Retinal pigment epithelial cell (primary cell): Measurements from ENCODE around the gene EXOC4.

ENCODE experiments used
- DNase-seq: peaks from one replicate; pipeline ENCODE4 v3.0.0-alpha.2; 2010; ENCODE audit warnings: low read depth
- H3K4me3 ChIP-seq: 2 replicates; pipeline ENCODE4 v1.5.1; 2011; ENCODE audit warnings: mild to moderate bottlenecking, low read length, control low read depth, moderate library complexity
- CTCF ChIP-seq: conservative IDR thresholded peaks from 2 replicates; pipeline ENCODE4 v1.5.1; 2011; ENCODE audit warnings: low read depth, low read length, control low read depth, inconsistent platforms

The EXOC4 gene

DNA sequence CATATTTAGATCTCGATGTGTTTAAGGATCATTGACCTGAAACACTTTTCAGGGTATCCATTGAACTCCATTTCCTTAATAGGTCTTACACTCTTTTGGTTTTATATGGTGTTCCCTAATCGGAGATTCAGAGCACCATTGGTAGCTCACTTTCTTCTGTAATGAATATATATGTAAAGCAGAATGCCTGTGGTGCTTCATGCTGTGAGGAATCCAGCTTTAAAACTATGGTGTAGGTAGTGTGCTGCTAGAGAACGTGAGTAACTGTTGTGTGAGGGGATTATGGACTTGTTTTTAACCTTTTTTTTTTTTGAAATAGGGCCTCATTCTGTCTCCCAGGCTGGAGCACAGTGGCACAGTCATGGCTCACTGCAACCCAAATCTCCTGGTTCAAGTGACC is 497.4 kb downstream of the EXOC4 start:
- TF ChIP-seq CTCF, result no peak
- no peak overlapping the region for H3K4me3 ChIP-seq
- no peak for DNase-seq

- no peak for DNase-seq
- no peak overlapping the region for H3K4me3 ChIP-seq
- no peak for TF ChIP-seq CTCF
Observed at GRCh38 chr7:133751079-133751478, 498.2 kb downstream of the EXOC4 start.

DNA sequence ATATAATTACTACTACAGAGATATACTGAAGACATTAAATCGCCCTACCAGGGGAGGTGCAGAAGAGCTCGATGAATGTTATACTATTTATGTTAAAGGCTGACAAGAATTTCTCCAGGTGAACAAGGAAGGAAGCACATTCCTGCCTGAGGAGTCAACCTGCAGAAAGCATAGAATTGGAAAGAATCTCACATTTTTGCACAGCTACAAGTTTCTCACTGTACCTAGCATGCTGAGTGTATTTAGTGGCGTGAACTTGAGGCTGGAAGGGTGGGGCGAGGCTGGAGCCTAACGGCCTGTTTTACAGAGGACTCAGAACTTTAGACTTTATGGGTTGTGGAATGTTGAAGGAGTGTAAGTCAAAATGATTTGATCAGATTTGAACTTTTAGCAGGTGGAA is 500.6 kb downstream of the EXOC4 start:
- H3K4me3 ChIP-seq, result no peak overlapping the region
- no peak for TF ChIP-seq CTCF
- no peak for DNase-seq

- H3K4me3 ChIP-seq, result no peak overlapping the region
- DNase-seq, result no peak
- TF ChIP-seq CTCF, result no peak
Observed at GRCh38 chr7:133754708-133755107, 501.8 kb downstream of the EXOC4 start.

DNA sequence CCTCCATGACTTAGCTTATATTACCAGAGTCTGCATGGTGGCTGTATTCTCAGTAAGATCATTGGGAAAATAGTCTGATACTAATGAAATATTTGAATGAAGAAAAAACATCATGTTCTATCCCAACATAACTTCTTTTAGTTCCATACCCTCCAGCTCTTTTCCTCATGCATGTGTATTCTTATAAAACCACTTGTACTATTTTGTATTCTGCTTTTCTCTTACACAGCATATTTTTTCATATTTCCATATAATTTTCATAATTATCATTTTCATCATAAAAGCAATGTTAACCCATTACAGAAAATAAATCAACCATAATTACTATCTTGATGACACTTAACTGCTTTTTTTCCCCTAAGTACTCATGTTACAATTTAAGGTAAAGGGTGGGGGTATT is 503.0 kb downstream of the EXOC4 start:
- no peak for DNase-seq
- no peak overlapping the region for H3K4me3 ChIP-seq
- no peak for TF ChIP-seq CTCF

- no peak for DNase-seq
- TF ChIP-seq CTCF, result no peak
- H3K4me3 ChIP-seq, result no peak overlapping the region
Observed at GRCh38 chr7:133761443-133761842, 508.6 kb downstream of the EXOC4 start.

GRCh38 chr7:133763076-133763640 is 510.3 kb downstream of the EXOC4 start:
- DNase-seq, result peak; percentile 20
- H3K4me3 ChIP-seq, result no peak overlapping the region
- no peak for TF ChIP-seq CTCF
